ENCODE data around the gene HNRNPUL1. TPM values are rescaled to one million over a fixed set of nuclear protein-coding genes. Genes with fewer than 3 reads are reported as not detected.
A peak's percentile ranks its signal among the peaks of the same experiment; 100 is the strongest.
"Not testable (repeated sequence)": the region's sequence is repeated elsewhere in the genome, so short reads cannot be mapped to it uniquely, and the experiment has no call there.

The HNRNPUL1 gene
- total RNA-seq, 1 donor from 2014 or later: 244 TPM

DNA sequence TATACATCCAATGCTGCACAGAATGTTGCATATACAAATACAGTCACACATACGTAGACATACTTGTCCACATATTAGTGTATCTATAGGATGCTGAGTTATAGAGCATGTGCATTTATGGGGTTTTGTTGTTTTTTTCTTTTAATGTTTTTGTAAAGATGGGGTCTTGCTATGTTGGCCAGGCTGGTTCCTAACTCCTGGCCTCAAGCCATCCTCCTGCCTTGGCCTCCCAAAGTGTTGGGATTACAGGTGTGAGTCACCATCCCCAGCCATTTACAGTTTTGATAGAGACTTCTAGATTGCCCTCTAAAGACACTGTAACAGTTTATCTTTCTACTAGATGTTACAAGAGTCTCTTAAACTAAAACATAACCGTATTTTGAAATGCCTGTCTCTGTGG is 14.3 kb downstream of the HNRNPUL1 start:
- no peak for ATAC-seq (ENCODE audit: low read depth)
- Mint-ChIP-seq H3K4me3 (no peak overlapping the region), H3K9me3 (no peaks in the 10 kb centered on the region), H3K4me1 (no peaks in the 10 kb centered on the region), H3K27ac (no peak overlapping the region), H3K27me3 (no peaks in the 10 kb centered on the region), H3K36me3 (ENCODE audit: low read depth) (peaks cover 87% of the 10 kb centered on the region)
- ChIA-PET CTCF (no interaction called here), POLR2A (no interaction called here)
- TF ChIP-seq CTCF (IDR thresholded peaks at IDR 0.05): no peak
- intact Hi-C loops (cut with micrococcal nuclease): no loop called here
- no peak for DNase-seq

DNA sequence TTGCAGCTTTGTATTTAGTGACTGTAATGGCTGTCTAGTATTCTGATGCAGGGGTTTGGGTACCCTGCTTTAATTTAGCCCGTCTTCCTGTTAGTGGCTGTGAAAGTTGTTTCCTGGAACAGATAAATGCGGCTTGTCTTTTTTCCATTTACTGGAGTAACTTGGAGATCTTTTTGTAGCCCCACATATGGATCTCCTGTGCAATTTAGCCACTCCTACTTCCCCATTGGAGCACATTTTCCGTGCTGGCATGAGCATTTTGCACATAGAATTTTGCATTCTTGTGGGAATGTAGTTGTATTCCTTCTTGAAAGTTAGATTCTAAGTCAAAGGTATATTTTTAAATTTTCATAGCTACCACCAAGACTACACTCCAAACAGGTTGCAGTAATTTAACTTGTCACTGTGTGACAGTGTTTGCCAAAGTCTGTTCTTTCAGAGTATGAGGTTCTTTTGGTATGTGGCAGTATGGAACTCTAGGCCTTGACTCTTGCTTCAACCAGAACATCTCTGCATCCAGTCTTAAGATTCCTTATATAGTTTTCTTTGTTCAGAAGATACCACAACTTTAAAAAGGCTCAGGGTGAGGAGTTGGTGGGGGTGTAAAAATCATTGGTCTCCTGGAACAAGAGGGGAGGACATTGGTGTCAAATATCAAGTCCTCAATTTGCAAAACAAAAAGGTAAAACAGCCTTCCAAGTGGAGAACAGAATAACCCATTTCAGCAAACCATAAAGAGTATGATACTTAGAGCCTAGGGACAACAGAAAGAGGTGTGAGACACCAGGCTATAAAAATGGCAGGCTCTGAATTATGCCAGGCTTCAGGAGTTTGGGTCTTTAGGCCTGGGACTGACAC is 24.7 kb downstream of the HNRNPUL1 start:
- H3K9me3 Mint-ChIP-seq: no peaks in the 10 kb centered on the region
- POLR2A ChIA-PET: no interaction called here
- H3K27ac Mint-ChIP-seq: no peak overlapping the region
- no peak overlapping the region for H3K4me3 Mint-ChIP-seq
- CTCF ChIA-PET: interaction anchor here (1.7 kb wide), 1 partner anchor 19 kb away, joined by 3 read pairs; no protein-coding TSS in a partner anchor
- ATAC-seq (ENCODE audit: low read depth) (no peak), DNase-seq (no peak)
- no peaks in the 10 kb centered on the region for H3K27me3 Mint-ChIP-seq
- TF ChIP-seq CTCF (IDR thresholded peaks at IDR 0.05): no peak
- H3K4me1 Mint-ChIP-seq: no peaks in the 10 kb centered on the region
- intact Hi-C loops (cut with micrococcal nuclease): no loop called here
- peaks cover 83% of the 10 kb centered on the region for H3K36me3 Mint-ChIP-seq (ENCODE audit: low read depth)

DNA sequence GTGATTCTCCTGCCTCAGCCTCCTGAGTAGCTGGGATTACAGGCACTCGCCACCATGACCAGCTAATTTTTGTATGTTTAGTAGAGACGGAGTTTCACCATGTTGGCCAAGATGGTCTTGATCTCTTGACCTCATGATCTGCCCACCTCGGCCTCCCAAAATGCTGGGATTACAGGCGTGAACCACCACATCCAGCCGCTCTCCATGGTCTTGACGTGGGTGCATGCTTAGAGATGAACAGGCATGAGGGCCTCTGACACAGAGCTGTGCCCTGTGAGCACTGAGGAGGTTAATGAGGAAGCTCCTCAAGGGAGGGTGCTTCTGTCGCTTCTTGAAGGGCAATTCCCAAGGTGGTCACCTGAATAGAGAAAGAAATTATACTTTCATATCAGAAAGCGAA is 25.6 kb downstream of the HNRNPUL1 start:
- peaks cover 86% of the 10 kb centered on the region for H3K36me3 Mint-ChIP-seq (ENCODE audit: low read depth)
- H3K4me1 Mint-ChIP-seq; ATAC-seq (ENCODE audit: low read depth); H3K4me3 Mint-ChIP-seq; intact Hi-C loops (cut with micrococcal nuclease); H3K9me3 Mint-ChIP-seq; H3K27ac Mint-ChIP-seq; CTCF ChIA-PET; H3K27me3 Mint-ChIP-seq; DNase-seq: not testable (repeated sequence)
- POLR2A ChIA-PET: interaction anchor here (0.6 kb wide), 1 partner anchor 53 kb away, joined by 3 read pairs; no protein-coding TSS in a partner anchor

- TF ChIP-seq CTCF (IDR thresholded peaks at IDR 0.05): no peak
- H3K9me3 Mint-ChIP-seq: no peaks in the 10 kb centered on the region
- CTCF ChIA-PET: no interaction called here
- intact Hi-C loops (cut with micrococcal nuclease): no loop called here
- peaks cover 33% of the 10 kb centered on the region for H3K4me1 Mint-ChIP-seq
- POLR2A ChIA-PET: interaction anchor here (1.2 kb wide), 1 partner anchor 69 kb away, joined by 3 read pairs; no protein-coding TSS in a partner anchor
- DNase-seq (no peak), ATAC-seq (ENCODE audit: low read depth) (no peak)
- H3K36me3 Mint-ChIP-seq (ENCODE audit: low read depth): peaks cover 94% of the 10 kb centered on the region
- H3K27me3 Mint-ChIP-seq: no peaks in the 10 kb centered on the region
- H3K4me3 Mint-ChIP-seq: no peak overlapping the region
- H3K27ac Mint-ChIP-seq: no peak overlapping the region
Observed at GRCh38 chr19:41294393-41294792, 30.2 kb downstream of the HNRNPUL1 start.

GRCh38 chr19:41295499-41295898 is 31.3 kb downstream of the HNRNPUL1 start:
- CTCF ChIA-PET: no interaction called here
- H3K4me1 Mint-ChIP-seq: peaks cover 44% of the 10 kb centered on the region
- no peak for TF ChIP-seq CTCF (IDR thresholded peaks at IDR 0.05)
- intact Hi-C loops (cut with micrococcal nuclease): no loop called here
- no peaks in the 10 kb centered on the region for H3K27me3 Mint-ChIP-seq
- ATAC-seq (ENCODE audit: low read depth): no peak
- peak overlapping the region; percentile 13 for H3K27ac Mint-ChIP-seq
- H3K36me3 Mint-ChIP-seq (ENCODE audit: low read depth): peaks cover 95% of the 10 kb centered on the region
- POLR2A ChIA-PET: no interaction called here
- H3K9me3 Mint-ChIP-seq: no peaks in the 10 kb centered on the region
- DNase-seq: no peak
- H3K4me3 Mint-ChIP-seq: no peak overlapping the region

Data from activated B cell treated with CpG ODN at 0.5 μM for 24 hours (primary cell).